ENCODE data around the gene ADNP2. TPM values are rescaled to one million over a fixed set of nuclear protein-coding genes. Genes with fewer than 3 reads are reported as not detected.

Gene ADNP2
- total RNA-seq, 2 donors from 2014 or later, result 17.6 to 20.6 TPM

GRCh38 chr18:80182855-80183254 is 73.8 kb downstream of the ADNP2 start:
- intact Hi-C loops (cut with DNase I, micrococcal nuclease), result no loop called here
- ATAC-seq (no peak), DNase-seq (no peak)

GRCh38 chr18:80183273-80184050 is 74.4 kb downstream of the ADNP2 start:
- intact Hi-C loops (cut with DNase I, micrococcal nuclease), result no loop called here
- ATAC-seq (no peak), DNase-seq (no peak)

- no peak for DNase-seq
Measured at GRCh38 chr18:80184243-80184772, 75.2 kb downstream of the ADNP2 start.

GRCh38 chr18:80185545-80185944 is 76.5 kb downstream of the ADNP2 start:
- ATAC-seq, result no peak

More at GRCh38 chr18:80184243-80184772, 75.2 kb downstream of the ADNP2 start:
- intact Hi-C loops (cut with DNase I, micrococcal nuclease), result no loop called here
- no peak for ATAC-seq

GRCh38 chr18:80187956-80188642 is 79.0 kb downstream of the ADNP2 start:
- ATAC-seq, result no peak

More at GRCh38 chr18:80185545-80185944, 76.5 kb downstream of the ADNP2 start:
- intact Hi-C loops (cut with DNase I, micrococcal nuclease), result no loop called here
- DNase-seq, result no peak

GRCh38 chr18:80188643-80189530 is 79.8 kb downstream of the ADNP2 start:
- ATAC-seq, result no peak
- no peak for DNase-seq
- intact Hi-C loops (cut with DNase I, micrococcal nuclease), result no loop called here

More at GRCh38 chr18:80187956-80188642, 79.0 kb downstream of the ADNP2 start:
- intact Hi-C loops (cut with DNase I, micrococcal nuclease), result no loop called here
- no peak for DNase-seq

- intact Hi-C loops (cut with DNase I, micrococcal nuclease), result no loop called here
- ATAC-seq, result no peak
- DNase-seq, result no peak
Measured at GRCh38 chr18:80189531-80189865, 80.4 kb downstream of the ADNP2 start.

Other genes with a start within 250 kb of the ADNP2 start
- 100 to 1,000 TPM in 1 of 2 donors, 10 to 100 TPM in 1; 59.4 to 119 TPM for gene SLC66A2, start 157.6 kb upstream of the ADNP2 start, total RNA-seq
- gene HSBP1L1, start 144.6 kb upstream of the ADNP2 start, total RNA-seq, result 10 to 100 TPM; 42.4 to 77.8 TPM
- gene TXNL4A, start 120.7 kb upstream of the ADNP2 start, total RNA-seq, result 10 to 100 TPM; 72.6 to 96.2 TPM
- 10 to 100 TPM; 14.9 to 16.4 TPM for gene RBFA, start 74.8 kb upstream of the ADNP2 start, total RNA-seq
- gene PARD6G, start 138.3 kb downstream of the ADNP2 start, total RNA-seq, result 1 to 10 TPM; 2.5 to 2.7 TPM